IPS DF 6.9 (cell line): ENCODE results near the gene KRTAP4-12.
"Not testable (repeated sequence)": the region's sequence is repeated elsewhere in the genome, so short reads cannot be mapped to it uniquely, and the experiment has no call there.

Source experiments
- DNase-seq: peaks from one replicate; pipeline ENCODE4 v3.0.0-alpha.2; 2013; ENCODE audit warnings: low read depth, low spot score
- H3K27ac ChIP-seq: one replicate; pipeline ENCODE4 v1.5.1; 2013; ENCODE audit warnings: low read length, control low read depth
- H3K27me3 ChIP-seq: 2 replicates; pipeline ENCODE4 v1.6.1; 2013; ENCODE audit warnings: mild to moderate bottlenecking, low read length; ENCODE audit not compliant: control insufficient read depth, insufficient read depth
- H3K36me3 ChIP-seq: 2 replicates; pipeline ENCODE4 v1.6.1; 2013; ENCODE audit warnings: low read length; ENCODE audit not compliant: control insufficient read depth, insufficient read depth
- H3K4me1 ChIP-seq: 2 replicates; pipeline ENCODE4 v1.6.1; 2013; ENCODE audit warnings: low read length; ENCODE audit not compliant: control insufficient read depth, insufficient read depth
- H3K4me3 ChIP-seq: 2 replicates; pipeline ENCODE4 v1.5.1; 2013; ENCODE audit warnings: mild to moderate bottlenecking, low read length
- H3K9me3 ChIP-seq: 2 replicates; pipeline ENCODE4 v1.6.1; 2013; ENCODE audit warnings: low read length, inconsistent platforms; ENCODE audit not compliant: control insufficient read depth, insufficient read depth
- WGBS: extraction: QIAGEN DNeasy Blood & Tissue Kit; methylation state at CpG from one replicate; pipeline ENCODE4 v1.1.7; 2013; ENCODE audit warnings: mixed read lengths, missing lambda C conversion rate; ENCODE audit not compliant: insufficient read length, insufficient coverage; 5-methylcytosine and 5-hydroxymethylcytosine counted together

Gene KRTAP4-12

DNA sequence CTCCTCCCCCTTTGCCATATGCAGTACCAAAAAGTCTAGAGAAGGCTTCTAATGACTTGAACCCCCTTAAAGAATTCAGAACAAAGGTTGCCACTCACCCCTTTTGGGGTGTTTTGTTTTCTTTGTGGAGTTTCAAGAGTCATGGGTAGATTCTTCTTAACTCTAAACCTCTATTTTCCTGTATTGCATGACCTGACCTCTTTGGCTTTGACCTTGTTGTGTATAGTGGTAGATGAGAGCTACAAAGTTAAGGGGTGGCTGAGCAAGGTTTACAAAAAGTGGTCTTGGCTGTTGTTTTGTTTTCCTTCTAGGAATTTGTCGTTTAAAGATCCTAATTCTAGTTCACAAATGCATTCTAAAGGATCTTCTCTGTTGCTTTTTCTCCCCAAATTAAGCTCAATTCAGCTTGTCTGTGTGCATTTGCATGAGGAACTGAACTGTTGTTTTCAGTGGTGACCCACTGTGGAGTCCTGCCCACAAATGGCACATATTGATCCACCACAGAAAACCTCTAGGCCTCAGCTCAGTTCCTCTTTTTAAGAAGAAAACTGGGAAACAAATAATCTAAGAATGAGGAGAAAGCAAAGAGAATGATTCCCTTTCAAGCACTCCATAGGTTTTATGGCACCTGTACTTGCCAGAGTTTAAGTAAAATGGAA lies 15.1 kb downstream of the KRTAP4-12 start:
- not testable (repeated sequence) for H3K36me3 ChIP-seq, H3K27ac ChIP-seq, H3K4me1 ChIP-seq, H3K9me3 ChIP-seq, DNase-seq, H3K27me3 ChIP-seq, H3K4me3 ChIP-seq
- no CpG with 5 or more reads among the region's 1 CpG for WGBS

DNA sequence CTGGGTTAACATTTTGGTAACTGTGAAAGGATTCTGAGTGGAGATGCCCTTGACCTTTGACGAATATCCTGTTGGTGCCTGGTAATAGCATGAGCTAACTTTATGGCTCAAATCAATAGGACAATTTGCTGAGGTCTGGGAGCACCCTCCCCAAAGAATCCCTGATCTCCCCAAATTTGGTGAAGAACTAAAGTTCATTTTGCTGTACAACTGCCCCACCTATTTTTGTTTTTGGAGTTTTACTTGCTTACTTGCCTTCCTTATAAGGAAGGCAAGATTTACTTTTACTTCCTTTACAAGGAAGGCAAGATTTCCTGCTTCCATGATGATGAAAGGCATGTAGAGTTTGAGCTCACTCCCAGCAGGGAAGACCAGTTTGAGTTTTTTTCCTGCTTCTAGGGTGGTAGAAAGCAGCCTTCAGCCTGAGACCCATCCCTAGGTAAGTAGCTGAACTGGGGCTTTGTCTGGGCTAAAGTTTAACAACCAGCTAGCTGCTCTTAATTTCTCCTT lies 16.0 kb downstream of the KRTAP4-12 start:
- DNase-seq, result no peak
- H3K4me3 ChIP-seq, result no peak overlapping the region
- no peak overlapping the region for H3K27ac ChIP-seq
- no CpG with 5 or more reads among the region's 1 CpG for WGBS
- H3K4me1 ChIP-seq, result no peaks in the 10 kb centered on the region; the same call in none of the 2 replicates
- no peaks in the 10 kb centered on the region for H3K9me3 ChIP-seq
- H3K27me3 ChIP-seq, result no peaks in the 10 kb centered on the region
- H3K36me3 ChIP-seq, result no peaks in the 10 kb centered on the region

DNA sequence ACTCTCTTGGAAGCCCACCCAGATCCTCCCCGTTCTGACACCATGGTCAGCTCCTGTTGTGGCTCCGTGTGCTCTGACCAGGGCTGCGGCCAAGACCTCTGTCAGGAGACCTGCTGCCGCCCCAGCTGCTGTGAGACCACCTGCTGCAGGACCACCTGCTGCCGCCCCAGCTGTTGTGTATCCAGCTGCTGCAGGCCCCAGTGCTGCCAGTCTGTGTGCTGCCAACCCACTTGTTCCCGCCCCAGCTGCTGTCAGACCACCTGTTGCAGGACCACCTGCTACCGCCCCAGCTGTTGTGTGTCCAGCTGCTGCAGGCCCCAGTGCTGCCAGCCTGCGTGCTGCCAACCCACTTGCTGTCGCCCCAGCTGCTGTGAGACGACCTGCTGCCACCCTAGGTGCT lies 18.6 kb downstream of the KRTAP4-12 start, which contains the start of gene KRTAP4-9:
Gene KRTAP4-9 (plus strand): TSS at position 43 of the 400 bp plus-strand sequence. CDS start 0 bp downstream, at position 43.
- not testable (repeated sequence) for H3K4me3 ChIP-seq, H3K27me3 ChIP-seq, H3K36me3 ChIP-seq, H3K9me3 ChIP-seq, H3K4me1 ChIP-seq, DNase-seq, H3K27ac ChIP-seq
- WGBS, result no CpG with 5 or more reads among the region's 10 CpGs

DNA sequence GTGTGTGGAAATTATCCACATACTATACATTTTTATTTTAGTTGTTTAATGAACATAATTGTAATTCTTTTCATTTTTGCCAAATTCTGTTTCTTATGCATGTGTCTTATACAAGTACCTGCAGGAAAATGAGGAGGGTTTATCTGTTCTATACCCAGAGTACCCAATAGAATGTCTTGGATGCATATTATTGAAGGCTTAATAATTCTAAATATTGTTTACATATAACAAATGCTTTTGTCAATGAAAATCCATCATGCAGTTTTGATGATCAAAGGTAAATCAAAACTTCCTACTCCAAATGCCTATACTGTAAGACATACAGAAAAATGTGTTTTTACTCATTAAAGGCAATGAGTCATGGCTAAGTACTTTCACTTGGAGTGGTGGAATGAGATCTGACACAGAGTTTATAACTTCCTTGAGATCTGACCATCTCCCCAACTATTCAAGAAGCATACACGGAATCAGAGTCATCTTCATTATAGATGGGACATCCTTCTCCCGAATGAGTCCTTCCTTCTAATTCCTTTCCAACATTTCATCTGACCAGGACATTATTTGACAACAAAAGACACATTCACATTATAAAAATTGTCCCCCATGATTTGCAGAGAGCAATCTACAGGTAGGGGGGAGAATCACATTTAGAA lies 19.5 kb downstream of the KRTAP4-12 start:
- not testable (repeated sequence) for DNase-seq, H3K9me3 ChIP-seq, H3K36me3 ChIP-seq, H3K27me3 ChIP-seq, H3K27ac ChIP-seq, H3K4me1 ChIP-seq, H3K4me3 ChIP-seq
- WGBS, result no CpG with 5 or more reads among the region's 2 CpGs

DNA sequence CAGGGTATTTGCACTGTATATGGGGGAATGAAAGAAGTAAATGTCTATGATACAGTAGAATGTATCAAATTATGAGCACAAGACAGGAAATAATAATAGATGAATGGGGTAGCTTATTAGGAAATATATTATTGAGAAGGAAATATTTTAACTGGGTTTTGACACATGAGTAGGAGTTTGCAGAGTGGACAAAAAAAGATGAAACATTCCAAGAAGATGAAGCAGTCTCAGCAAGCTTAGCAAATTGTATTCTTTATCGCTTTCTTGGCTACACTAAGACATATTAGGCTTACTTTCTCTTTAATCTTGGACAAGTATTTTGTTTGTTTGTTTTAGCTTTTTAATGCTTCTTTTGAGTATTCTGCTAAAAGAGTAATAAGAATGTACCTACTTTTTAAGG lies 20.1 kb downstream of the KRTAP4-12 start:
- H3K36me3 ChIP-seq, result no peaks in the 10 kb centered on the region
- no peaks in the 10 kb centered on the region for H3K27me3 ChIP-seq
- DNase-seq, result no peak
- WGBS, result no CpG with 5 or more reads among the region's 1 CpG
- peaks cover 3% of the 10 kb centered on the region for H3K4me1 ChIP-seq
- H3K4me3 ChIP-seq, result no peak overlapping the region
- no peak overlapping the region for H3K27ac ChIP-seq
- H3K9me3 ChIP-seq, result no peaks in the 10 kb centered on the region

DNA sequence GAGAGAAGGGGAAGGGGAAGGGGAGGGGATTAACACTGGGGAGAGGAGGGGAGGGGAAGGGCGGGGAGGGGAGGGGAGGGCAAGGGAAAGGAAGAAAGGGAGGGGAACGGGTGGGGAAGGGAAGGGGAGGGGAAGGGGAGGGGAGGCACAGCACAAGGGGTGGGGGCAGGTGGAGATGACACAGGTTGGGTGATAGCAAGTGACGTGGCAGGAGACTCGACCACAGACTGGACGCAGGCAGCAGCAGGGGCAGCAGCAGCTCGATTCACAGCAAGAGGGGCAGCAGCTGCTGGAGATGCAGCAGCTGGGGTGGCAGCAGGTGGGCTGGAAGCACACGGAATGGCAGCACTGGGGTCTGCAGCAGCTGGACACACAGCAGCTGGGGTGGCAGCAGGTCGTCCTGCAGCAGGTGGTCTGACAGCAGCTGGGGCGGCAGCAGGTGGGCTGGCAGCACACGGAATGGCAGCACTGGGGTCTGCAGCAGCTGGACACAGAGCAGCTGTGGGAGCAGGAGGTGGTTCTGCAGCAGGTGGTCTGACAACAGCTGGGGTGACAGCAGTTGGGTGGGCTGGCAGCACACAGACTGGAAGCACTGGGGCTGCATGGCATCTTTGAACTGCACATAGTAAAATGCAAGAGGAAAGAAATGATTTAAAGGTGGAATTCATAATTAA lies 22.3 kb downstream of the KRTAP4-12 start, which contains the start of gene KRTAP4-16:
Gene KRTAP4-16 (minus strand): TSS at position 624 of the 674 bp plus-strand sequence. CDS start 0 bp downstream, at position 624.
- H3K4me1 ChIP-seq, result peaks cover 5% of the 10 kb centered on the region
- WGBS, result no CpG with 5 or more reads among the region's 10 CpGs

DNA sequence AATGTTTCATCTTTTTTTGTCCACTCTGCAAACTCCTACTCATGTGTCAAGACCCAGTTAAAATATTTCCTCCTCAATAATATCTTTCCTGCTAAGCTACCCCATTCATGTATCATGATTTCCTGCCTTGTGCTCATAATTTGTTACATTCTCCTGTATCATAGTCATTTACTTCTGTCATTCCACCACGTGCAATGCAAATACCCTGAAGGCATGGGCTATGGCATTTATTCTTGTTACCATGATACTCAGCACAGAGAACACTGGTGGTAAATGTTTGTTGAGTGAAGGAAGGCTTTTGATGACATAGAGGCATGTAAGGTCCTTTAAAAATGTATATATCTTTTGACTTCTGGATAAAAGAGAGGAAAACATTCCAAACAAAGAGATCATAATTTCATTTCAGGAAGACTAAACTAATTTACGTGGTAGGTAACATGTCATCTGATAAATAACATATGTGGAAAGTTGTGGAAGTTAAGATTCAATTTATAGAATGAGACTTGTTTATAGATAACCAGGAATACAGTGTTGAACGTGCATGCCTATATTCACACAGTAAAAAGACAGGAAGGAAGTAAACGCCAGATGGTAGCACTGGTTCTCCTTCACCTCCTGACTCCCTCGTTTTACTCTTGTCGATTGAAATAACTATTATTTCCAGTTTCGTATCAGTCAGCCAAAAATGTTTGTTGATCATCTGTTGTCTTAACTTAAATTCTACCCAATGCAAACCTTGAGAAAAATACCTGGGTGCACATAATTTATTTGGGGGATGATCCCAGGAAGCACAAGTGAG lies 24.1 kb downstream of the KRTAP4-12 start:
- not testable (repeated sequence) for H3K9me3 ChIP-seq, DNase-seq, H3K4me1 ChIP-seq, H3K27ac ChIP-seq, H3K36me3 ChIP-seq, H3K27me3 ChIP-seq, H3K4me3 ChIP-seq
- WGBS, result no CpG with 5 or more reads among the region's 7 CpGs

More for the DNA sequence above, 22.3 kb downstream of the KRTAP4-12 start, which contains the start of gene KRTAP4-16:
- no peaks in the 10 kb centered on the region for H3K9me3 ChIP-seq
- no peak within 1 kb of the TSS for H3K4me3 ChIP-seq
- H3K36me3 ChIP-seq, result no peaks in the 10 kb centered on the region
- no peak for DNase-seq
- no peak within 1 kb of the TSS for H3K27ac ChIP-seq
- H3K27me3 ChIP-seq, result no peaks in the 10 kb centered on the region

DNA sequence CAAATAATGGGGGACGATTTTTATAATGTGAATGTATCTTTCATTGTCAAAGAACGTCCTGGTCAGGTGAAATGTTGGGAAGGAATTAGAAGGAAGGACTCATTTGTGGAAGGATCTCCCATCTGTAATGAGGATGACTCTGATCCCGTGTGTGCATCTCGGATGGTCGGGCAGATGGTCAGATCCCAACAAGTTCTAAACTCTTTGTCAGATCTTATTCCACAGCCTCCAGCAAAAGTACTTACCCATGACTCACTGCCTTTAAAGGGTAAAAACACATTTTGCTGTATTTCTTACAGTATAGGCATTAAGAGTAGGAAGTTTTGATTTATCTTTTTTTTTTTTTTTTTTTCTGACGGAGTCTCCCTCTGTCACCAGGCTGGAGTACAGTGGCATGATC lies 25.5 kb downstream of the KRTAP4-12 start:
- no peaks in the 10 kb centered on the region for H3K27me3 ChIP-seq
- no peak overlapping the region for H3K4me3 ChIP-seq
- no peaks in the 10 kb centered on the region for H3K9me3 ChIP-seq
- no CpG with 5 or more reads among the region's 6 CpGs for WGBS
- DNase-seq, result no peak
- no peaks in the 10 kb centered on the region for H3K36me3 ChIP-seq
- peaks cover 5% of the 10 kb centered on the region; the same call in 1 of the 2 replicates for H3K4me1 ChIP-seq
- no peak overlapping the region for H3K27ac ChIP-seq

DNA sequence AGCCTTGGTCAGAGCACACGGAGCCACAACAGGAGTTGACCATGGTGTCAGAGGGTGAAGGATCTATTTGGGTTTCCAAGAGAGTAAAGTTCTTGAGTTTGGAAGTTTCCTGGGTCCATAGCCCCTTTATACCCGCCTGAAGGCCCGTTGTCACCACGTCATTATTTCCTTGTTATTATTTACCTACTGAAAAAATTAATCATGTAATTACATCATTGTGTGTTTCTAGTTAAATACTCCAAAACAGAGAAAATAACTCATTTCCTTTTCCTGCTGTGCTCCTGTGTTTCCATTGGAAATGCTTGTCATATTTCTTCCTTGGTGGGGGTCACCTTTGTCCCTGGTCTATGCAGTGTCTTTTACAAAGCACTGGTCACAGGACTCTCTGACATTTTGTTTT lies 25.9 kb downstream of the KRTAP4-12 start, which contains the start of gene KRTAP4-8:
Gene KRTAP4-8 (minus strand): TSS at position 101 of the 400 bp plus-strand sequence. CDS start 58 bp downstream, at position 43.
- H3K4me3 ChIP-seq, result no peak within 1 kb of the TSS
- no peak for DNase-seq
- H3K36me3 ChIP-seq, result no peaks in the 10 kb centered on the region
- H3K9me3 ChIP-seq, result no peaks in the 10 kb centered on the region
- H3K4me1 ChIP-seq, result peaks cover 5% of the 10 kb centered on the region; the same call in 1 of the 2 replicates
- no CpG with 5 or more reads among the region's 4 CpGs for WGBS
- H3K27me3 ChIP-seq, result no peaks in the 10 kb centered on the region
- H3K27ac ChIP-seq, result no peak within 1 kb of the TSS

DNA sequence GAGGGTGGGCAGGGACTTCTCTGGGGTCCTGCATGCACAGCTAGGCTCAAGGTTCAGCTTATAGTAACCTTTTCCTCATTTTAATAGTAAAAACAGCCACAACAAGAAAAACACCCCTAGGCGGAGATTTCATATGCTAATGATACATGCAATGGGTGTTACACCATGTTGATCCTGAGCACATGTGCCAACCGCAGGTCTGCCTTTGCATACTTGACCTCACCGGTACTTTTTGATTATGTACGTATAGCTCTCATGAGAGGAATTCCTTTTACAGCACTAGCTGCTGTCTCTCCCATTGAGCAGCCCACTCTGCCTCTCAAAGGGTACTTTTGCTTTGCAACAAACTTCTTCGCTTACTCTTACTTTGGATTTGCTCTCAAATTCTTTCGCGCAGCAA lies 27.9 kb downstream of the KRTAP4-12 start:
- Histone ChIP-seq H3K36me3 (no peaks in the 10 kb centered on the region), H3K27me3 (no peaks in the 10 kb centered on the region), H3K4me3 (no peak overlapping the region), H3K4me1 (peaks cover 2% of the 10 kb centered on the region; the same call in 1 of the 2 replicates), H3K27ac (no peak overlapping the region), H3K9me3 (no peaks in the 10 kb centered on the region)
- no CpG with 5 or more reads among the region's 7 CpGs for WGBS
- no peak for DNase-seq
